ENCODE data around the gene ING2.
A peak's percentile ranks its signal among the peaks of the same experiment; 100 is the strongest.

ING2 gene

GRCh38 chr4:183467246-183467645, 37.6 kb upstream of the ING2 start:
- TF ChIP-seq, protein P1, sequence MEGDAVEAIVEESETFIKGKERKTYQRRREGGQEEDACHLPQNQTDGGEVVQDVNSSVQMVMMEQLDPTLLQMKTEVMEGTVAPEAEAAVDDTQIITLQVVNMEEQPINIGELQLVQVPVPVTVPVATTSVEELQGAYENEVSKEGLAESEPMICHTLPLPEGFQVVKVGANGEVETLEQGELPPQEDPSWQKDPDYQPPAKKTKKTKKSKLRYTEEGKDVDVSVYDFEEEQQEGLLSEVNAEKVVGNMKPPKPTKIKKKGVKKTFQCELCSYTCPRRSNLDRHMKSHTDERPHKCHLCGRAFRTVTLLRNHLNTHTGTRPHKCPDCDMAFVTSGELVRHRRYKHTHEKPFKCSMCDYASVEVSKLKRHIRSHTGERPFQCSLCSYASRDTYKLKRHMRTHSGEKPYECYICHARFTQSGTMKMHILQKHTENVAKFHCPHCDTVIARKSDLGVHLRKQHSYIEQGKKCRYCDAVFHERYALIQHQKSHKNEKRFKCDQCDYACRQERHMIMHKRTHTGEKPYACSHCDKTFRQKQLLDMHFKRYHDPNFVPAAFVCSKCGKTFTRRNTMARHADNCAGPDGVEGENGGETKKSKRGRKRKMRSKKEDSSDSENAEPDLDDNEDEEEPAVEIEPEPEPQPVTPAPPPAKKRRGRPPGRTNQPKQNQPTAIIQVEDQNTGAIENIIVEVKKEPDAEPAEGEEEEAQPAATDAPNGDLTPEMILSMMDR (IDR thresholded peaks at IDR 0.05), result no peak
- H3K9ac ChIP-seq, result no peak overlapping the region
- no peak overlapping the region for H3K27ac ChIP-seq
- H3K4me1 ChIP-seq, result no peaks in the 10 kb centered on the region
- H3K9me3 ChIP-seq (ENCODE audit: control insufficient read depth, low read length), result no peaks in the 10 kb centered on the region
- no peak overlapping the region for H3K4me3 ChIP-seq (ENCODE audit: low read depth, low read length)
- H3K79me2 ChIP-seq, result no peaks in the 10 kb centered on the region
- no peaks in the 10 kb centered on the region for H3K36me3 ChIP-seq (ENCODE audit: control insufficient read depth, insufficient read depth, low read length)
- no peaks in the 10 kb centered on the region for H3K27me3 ChIP-seq (ENCODE audit: control insufficient read depth, insufficient read depth, low read length)
- no peak overlapping the region for H2AFZ ChIP-seq
- no peak overlapping the region for H3K4me2 ChIP-seq (ENCODE audit: low read length)

DNA sequence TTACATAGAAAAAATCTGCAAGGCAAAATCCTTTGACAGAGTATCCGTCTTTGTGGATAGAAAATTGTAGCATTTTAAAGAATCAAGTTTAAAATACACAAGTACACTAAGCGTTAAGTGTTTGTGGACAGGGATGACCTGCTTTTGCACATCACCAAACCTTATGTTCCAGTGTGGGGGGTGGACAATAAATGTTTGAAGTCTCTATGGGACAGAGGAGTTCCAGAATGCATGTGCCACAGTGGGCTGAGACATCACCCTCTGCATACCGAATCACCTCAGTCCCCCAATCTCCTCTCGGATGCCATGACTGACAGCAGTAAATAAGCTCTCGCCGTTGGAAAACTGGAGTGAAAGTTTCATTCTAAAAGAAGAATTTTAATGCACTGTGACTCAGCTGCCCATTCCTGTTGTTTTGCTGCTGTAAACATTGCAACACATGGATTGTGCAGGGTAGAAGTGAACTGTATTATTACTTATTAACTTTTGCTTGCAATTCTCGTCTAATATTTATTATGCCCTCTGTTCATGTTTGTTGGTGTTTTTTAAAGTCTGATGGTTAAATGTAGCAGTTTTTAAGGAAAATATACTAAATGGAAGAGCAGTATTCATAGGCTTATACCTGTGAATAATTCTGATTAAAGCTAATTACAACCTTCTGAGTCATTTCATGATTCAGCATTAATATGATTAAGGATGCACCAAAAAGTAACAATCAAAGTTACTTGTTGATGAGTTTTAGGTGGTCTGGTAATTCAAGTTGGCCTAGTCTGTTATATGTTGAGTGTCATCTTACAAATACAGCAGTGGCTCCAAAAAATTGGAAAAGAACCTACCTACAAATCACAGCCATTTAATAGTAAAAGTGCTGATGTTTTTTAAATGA, 36.4 kb upstream of the ING2 start:
- TF ChIP-seq, protein P1 (IDR thresholded peaks at IDR 0.05), result no peak
- Histone ChIP-seq H2AFZ (no peak overlapping the region), H3K27me3 (ENCODE audit: control insufficient read depth, insufficient read depth, low read length) (no peaks in the 10 kb centered on the region), H3K9me3 (ENCODE audit: control insufficient read depth, low read length) (no peaks in the 10 kb centered on the region), H3K9ac (no peak overlapping the region), H3K36me3 (ENCODE audit: control insufficient read depth, insufficient read depth, low read length) (no peaks in the 10 kb centered on the region), H3K4me3 (ENCODE audit: low read depth, low read length) (no peak overlapping the region), H3K27ac (no peak overlapping the region), H3K79me2 (no peaks in the 10 kb centered on the region), H3K4me2 (ENCODE audit: low read length) (no peak overlapping the region), H3K4me1 (no peaks in the 10 kb centered on the region)

DNA sequence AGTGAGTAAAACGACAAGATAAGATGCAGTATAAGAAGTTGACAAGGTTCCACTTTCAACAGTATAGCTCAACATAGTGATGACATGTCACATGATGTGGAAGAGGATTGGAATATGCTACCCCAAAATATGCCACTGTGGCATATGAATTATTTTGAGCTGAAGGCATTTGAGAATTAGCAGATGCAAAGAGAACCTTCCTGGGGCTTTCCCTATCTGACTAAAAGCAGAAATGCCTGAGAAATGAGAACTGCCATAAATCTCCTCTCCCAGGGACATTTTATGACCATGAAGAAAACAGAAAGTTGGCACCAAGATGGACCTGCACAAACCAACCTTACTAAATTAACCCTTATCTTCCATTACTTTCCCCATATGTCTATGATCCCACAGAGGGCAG, 35.6 kb upstream of the ING2 start:
- Histone ChIP-seq H2AFZ (no peak overlapping the region), H3K4me1 (no peaks in the 10 kb centered on the region), H3K36me3 (ENCODE audit: control insufficient read depth, insufficient read depth, low read length) (no peaks in the 10 kb centered on the region), H3K9me3 (ENCODE audit: control insufficient read depth, low read length) (no peaks in the 10 kb centered on the region), H3K79me2 (no peaks in the 10 kb centered on the region), H3K27ac (no peak overlapping the region), H3K9ac (no peak overlapping the region), H3K27me3 (ENCODE audit: control insufficient read depth, insufficient read depth, low read length) (no peaks in the 10 kb centered on the region), H3K4me2 (ENCODE audit: low read length) (no peak overlapping the region), H3K4me3 (ENCODE audit: low read depth, low read length) (no peak overlapping the region)
- TF ChIP-seq, protein P1 (IDR thresholded peaks at IDR 0.05), result no peak

DNA sequence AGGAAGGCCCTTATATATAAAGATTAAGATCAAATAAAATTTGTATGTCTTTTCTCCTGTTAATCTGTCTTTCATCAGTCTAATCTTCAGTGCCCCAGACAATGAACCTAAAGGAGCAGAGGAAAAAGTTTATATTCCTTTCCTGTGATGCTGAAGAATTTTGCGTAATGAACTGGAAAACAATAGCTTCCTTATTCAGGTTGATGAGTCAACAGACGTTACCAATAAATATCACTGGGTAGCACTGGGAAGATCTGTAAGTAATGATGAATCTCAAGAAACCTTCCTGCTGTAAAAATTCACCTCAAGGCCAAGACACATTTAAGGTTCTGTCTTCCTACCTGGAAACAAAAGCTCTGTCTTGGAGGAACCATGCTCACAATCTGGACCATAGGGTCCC, 34.9 kb upstream of the ING2 start:
- Histone ChIP-seq H3K9me3 (ENCODE audit: control insufficient read depth, low read length) (no peaks in the 10 kb centered on the region), H3K4me1 (no peaks in the 10 kb centered on the region), H3K4me3 (ENCODE audit: low read depth, low read length) (no peak overlapping the region), H3K36me3 (ENCODE audit: control insufficient read depth, insufficient read depth, low read length) (no peaks in the 10 kb centered on the region), H3K79me2 (no peaks in the 10 kb centered on the region), H3K4me2 (ENCODE audit: low read length) (no peak overlapping the region), H3K9ac (no peak overlapping the region), H3K27me3 (ENCODE audit: control insufficient read depth, insufficient read depth, low read length) (no peaks in the 10 kb centered on the region), H2AFZ (no peak overlapping the region), H3K27ac (no peak overlapping the region)
- TF ChIP-seq, protein P1 (IDR thresholded peaks at IDR 0.05), result no peak

GRCh38 chr4:183470821-183471220, 34.0 kb upstream of the ING2 start:
- H3K9ac ChIP-seq, result no peak overlapping the region
- no peaks in the 10 kb centered on the region for H3K9me3 ChIP-seq (ENCODE audit: control insufficient read depth, low read length)
- H3K27ac ChIP-seq, result no peak overlapping the region
- H3K4me1 ChIP-seq, result no peaks in the 10 kb centered on the region
- H3K36me3 ChIP-seq (ENCODE audit: control insufficient read depth, insufficient read depth, low read length), result no peaks in the 10 kb centered on the region
- H2AFZ ChIP-seq, result no peak overlapping the region
- peak overlapping the region; percentile 31 for H3K4me3 ChIP-seq (ENCODE audit: low read depth, low read length)
- H3K4me2 ChIP-seq (ENCODE audit: low read length), result peak overlapping the region; percentile 51
- no peaks in the 10 kb centered on the region for H3K79me2 ChIP-seq
- TF ChIP-seq, protein P1 (IDR thresholded peaks at IDR 0.05), result no peak
- no peaks in the 10 kb centered on the region for H3K27me3 ChIP-seq (ENCODE audit: control insufficient read depth, insufficient read depth, low read length)

Measured in parathyroid adenoma (tissue), 2 donors.